HCT116 (cell line): Measurements from ENCODE around the gene CUX1. TPM values are rescaled to one million over a fixed set of nuclear protein-coding genes. Genes with fewer than 3 reads are reported as not detected.
A peak's percentile ranks its signal among the peaks of the same experiment; 100 is the strongest.

Experiments used
- ATAC-seq: fragments of 200-7000 bp; cut with Tn5 transposase; 2 replicates; pipeline ENCODE4 v1.9.1; 2020; ENCODE audit warnings: mild to moderate bottlenecking, moderate library complexity
- BruUV-seq: library from RNA; stranded (reverse); fragments of 400-500 nt; replicated peaks from 2 replicates; lab custom pipeline; 2021; lab: Mats Ljungman, UMichigan
- CTCF ChIA-PET: fragments of 300-600 bp; sonication (Branson Sonifier 250); formaldehyde crosslinking; loops from one replicate; lab custom pipeline; 2021; ENCODE audit warnings: antibody characterized with exemption; lab: Charles Lee
- POLR2A ChIA-PET: fragments of 300-600, 350-600 bp; sonication (Branson Sonifier 250); formaldehyde crosslinking; loops from one replicate; lab custom pipeline; 2021; ENCODE audit warnings: antibody characterized with exemption; lab: Charles Lee
- RAD21 ChIA-PET, 2 experiments: fragments of 300-600 bp; sonication (Branson Sonifier 250); formaldehyde crosslinking; loops; one replicate each; lab custom pipeline; 2023; ENCODE audit warnings: low total read pairs in 2 of 2; ENCODE audit not compliant: uncharacterized antibody in 2 of 2, unreplicated experiment in 2 of 2, low non-redundant PET in 1 of 2; lab: Charles Lee
- DNase-seq: peaks from one replicate; pipeline ENCODE4 v3.0.0-alpha.2; 2010; ENCODE audit warnings: low read depth, low spot score
- H2AFZ ChIP-seq: fragments of 200-600 bp; shearing (Covaris generic), sonication (generic); 2 replicates; pipeline ENCODE4 v1.6.1; 2017; ENCODE audit warnings: low read depth, mixed run types, mixed read lengths, antibody characterized with exemption, low read length; ENCODE audit not compliant: poor library complexity, severe bottlenecking
- H3K27ac ChIP-seq: 2 replicates; pipeline ENCODE4 v1.5.1; 2012; ENCODE audit warnings: low read depth, low read length
- H3K27me3 ChIP-seq: fragments of 200-600 bp; sonication (generic); 2 replicates; pipeline ENCODE4 v1.6.1; 2016; ENCODE audit warnings: mixed run types, low read length, mixed read lengths; ENCODE audit not compliant: insufficient read depth
- H3K36me3 ChIP-seq, 2 experiments: fragments of 200-500 bp in 1 of 2; fragments of 200-600 bp in 1 of 2; sonication (Bioruptor generic) in 1 of 2; sonication (generic) in 1 of 2; 2 replicates each; pipeline versions ENCODE4 v1.5.1 to v1.6.1; 2014 to 2016; ENCODE audit warnings: low read length in 2 of 2, inconsistent platforms in 1 of 2, mixed read lengths in 1 of 2, mixed run types in 1 of 2; ENCODE audit not compliant: insufficient read depth in 2 of 2, control insufficient read depth in 1 of 2
- H3K4me1 ChIP-seq, 2 experiments: fragments of 200-600 bp in 1 of 2; sonication (generic) in 1 of 2; 2 replicates each; pipeline versions ENCODE4 v1.5.1 to v1.6.1; 2012 to 2017; ENCODE audit warnings: low read length in 2 of 2, inconsistent platforms in 1 of 2, mild to moderate bottlenecking in 1 of 2, mixed read lengths in 1 of 2, mixed run types in 1 of 2, moderate library complexity in 1 of 2; ENCODE audit not compliant: insufficient read depth in 2 of 2, control insufficient read depth in 1 of 2
- H3K4me2 ChIP-seq: fragments of 200-600 bp; sonication (generic); 2 replicates; pipeline ENCODE4 v1.6.1; 2017; ENCODE audit warnings: mixed run types, low read length, mixed read lengths
- H3K4me3 ChIP-seq, 2 experiments: fragments of 200-600 bp in 1 of 2; sonication (generic) in 1 of 2; replicated peaks in 1 of 2; 2 replicates each; pipeline ENCODE4 v1.5.1; 2011 to 2016; ENCODE audit warnings: low read length in 2 of 2, control low read depth in 1 of 2, low read depth in 1 of 2, mild to moderate bottlenecking in 1 of 2, mixed read lengths in 1 of 2, mixed run types in 1 of 2
- H3K79me2 ChIP-seq: fragments of 200-600 bp; sonication (generic); 2 replicates; pipeline ENCODE4 v1.6.1; 2017; ENCODE audit warnings: mild to moderate bottlenecking, mixed run types, low read length, moderate library complexity, mixed read lengths; ENCODE audit not compliant: insufficient read depth
- H3K9ac ChIP-seq: fragments of 200-600 bp; sonication (generic); 2 replicates; pipeline ENCODE4 v1.6.1; 2016; ENCODE audit warnings: low read length, mixed read lengths
- H3K9me2 ChIP-seq: fragments of 200-600 bp; sonication (generic), shearing (Covaris generic); 2 replicates; pipeline ENCODE4 v1.6.1; 2017; ENCODE audit warnings: mixed run types, mild to moderate bottlenecking, moderate library complexity; ENCODE audit not compliant: insufficient read depth
- H3K9me3 ChIP-seq, 2 experiments: fragments of 200-500 bp in 1 of 2; fragments of 200-600 bp in 1 of 2; sonication (Bioruptor generic) in 1 of 2; sonication (generic) in 1 of 2; 2 replicates each; pipeline ENCODE4 v1.6.1; 2014 to 2017; ENCODE audit warnings: low read length in 2 of 2, mixed read lengths in 2 of 2, inconsistent platforms in 1 of 2, low read depth in 1 of 2, mild to moderate bottlenecking in 1 of 2, mixed run types in 1 of 2, moderate library complexity in 1 of 2; ENCODE audit not compliant: control insufficient read depth in 1 of 2, insufficient read depth in 1 of 2
- H4K20me1 ChIP-seq: fragments of 200-600 bp; sonication (generic), shearing (Covaris generic); 2 replicates; pipeline ENCODE4 v1.6.1; 2017; ENCODE audit warnings: mixed run types, mild to moderate bottlenecking, moderate library complexity; ENCODE audit not compliant: insufficient read depth
- CBX3 ChIP-seq: IDR thresholded peaks from 2 replicates; pipeline ENCODE4 v1.6.1; 2012; ENCODE audit warnings: low read depth
- EGR1 ChIP-seq: IDR thresholded peaks from 2 replicates; pipeline ENCODE4 v1.6.1; 2012; ENCODE audit warnings: low read depth
- EZH2 ChIP-seq: fragments of 200-600 bp; sonication (generic); IDR thresholded peaks from 2 replicates; pipeline ENCODE4 v1.6.1; 2017; ENCODE audit warnings: antibody characterized with exemption, mixed run types
- FOSL1 ChIP-seq: IDR thresholded peaks from 2 replicates; pipeline ENCODE4 v1.6.1; 2012; ENCODE audit warnings: low read depth
- POLR2A ChIP-seq: IDR thresholded peaks from 2 replicates; pipeline ENCODE4 v1.7.0; 2011; ENCODE audit warnings: borderline replicate concordance; ENCODE audit not compliant: insufficient read depth, insufficient read length; ENCODE audit errors: extremely low read depth
- POLR2AphosphoS5 ChIP-seq: IDR thresholded peaks from 2 replicates; pipeline ENCODE4 v1.6.1; 2011; ENCODE audit warnings: mild to moderate bottlenecking, low read depth, low read length, moderate library complexity
- TCF7L2 ChIP-seq: IDR thresholded peaks from 2 replicates; pipeline ENCODE4 v1.7.0; 2011; ENCODE audit warnings: borderline replicate concordance, inconsistent platforms; ENCODE audit not compliant: insufficient read depth, insufficient read length; ENCODE audit errors: extremely low read depth
- ZFX ChIP-seq: fragments of 450-650 bp; IDR thresholded peaks from 2 replicates; pipeline ENCODE4 v1.6.1; 2017
- ZNF274 ChIP-seq: fragments of 200-500 bp; sonication (Bioruptor generic); IDR thresholded peaks from 2 replicates; pipeline ENCODE4 v1.6.1; 2014; ENCODE audit warnings: mild to moderate bottlenecking, low read depth, low read length, inconsistent platforms
- intact Hi-C: fragments of 100-400 bp; cut with micrococcal nuclease; formaldehyde crosslinking; loops from 2 replicates; pipeline ENCODE4 v1.10.0; 2022
- total RNA-seq: library from RNA; stranded (reverse); gene quantifications from one replicate; pipeline ENCODE4 v1.2.1, GENCODE V29; 2021; ENCODE audit not compliant: unreplicated experiment
- TF ChIP-seq, protein P1 (sequence below): IDR thresholded peaks from 2 replicates; pipeline ENCODE4 v1.6.1; 2012
- TF ChIP-seq, protein P2 (sequence below), 3 experiments: fragments of 200-600 bp in 1 of 3; sonication (generic) in 1 of 3; IDR thresholded peaks in 2 of 3; conservative IDR thresholded peaks in 1 of 3; 2 replicates each; pipeline ENCODE4 v1.5.1; 2012 to 2017; ENCODE audit warnings: low read depth in 2 of 3, low read length in 2 of 3, antibody characterized with exemption in 1 of 3, borderline replicate concordance in 1 of 3, control low read depth in 1 of 3, mild to moderate bottlenecking in 1 of 3, mixed read lengths in 1 of 3, mixed run types in 1 of 3, moderate library complexity in 1 of 3; ENCODE audit not compliant: insufficient read depth in 1 of 3

The CUX1 gene
- total RNA-seq, 1 experiment from 2014 or later = 68.9 TPM

DNA sequence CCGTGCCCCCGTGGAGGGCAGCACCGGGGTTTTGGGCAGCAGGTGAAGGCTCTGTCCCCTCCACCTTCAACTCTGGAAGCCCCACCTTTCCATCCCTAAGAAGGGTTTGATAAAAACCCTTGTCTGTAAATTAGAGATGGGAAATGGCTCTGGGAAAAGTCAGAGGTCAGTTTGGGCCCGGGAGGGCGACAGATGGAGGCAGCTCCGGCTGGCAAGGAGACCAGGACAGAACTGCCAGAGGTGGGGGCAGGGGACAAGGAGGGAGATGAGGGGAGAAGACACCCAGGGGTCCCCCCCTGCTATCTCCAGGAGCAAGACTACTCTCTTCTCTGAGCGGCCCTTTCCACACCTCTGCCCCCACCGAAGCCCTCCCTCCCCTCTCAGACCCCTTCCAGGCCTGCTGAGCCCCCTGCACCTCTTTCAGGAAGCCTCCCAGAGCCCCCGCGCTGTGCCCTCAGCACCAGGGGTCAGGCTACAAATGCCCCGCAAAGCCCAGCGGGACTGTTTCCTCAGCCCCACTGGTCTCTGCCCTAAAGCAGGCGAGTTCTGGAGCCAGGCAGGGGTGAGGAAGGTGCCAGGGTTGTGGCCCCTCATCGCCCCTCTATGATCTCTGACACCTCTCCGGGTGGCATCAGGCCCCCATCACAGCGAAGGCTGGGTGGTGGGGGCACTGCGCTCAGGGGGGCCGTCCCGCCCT lies 468.3 kb downstream of the CUX1 start:
- DNase-seq (no peak), ATAC-seq (no peak)
- Histone ChIP-seq H3K27ac (peak overlapping the region; percentile 78; the same call in 1 of the 2 replicates), H2AFZ (no peak overlapping the region), H3K9me3 (no peaks in the 10 kb centered on the region), H3K9ac (peak overlapping the region; percentile 81), H3K4me1 (peaks cover 15 to 23% of the 10 kb centered on the region in 2 experiments), H3K36me3 (no peaks in the 10 kb centered on the region), H3K9me2 (no peaks in the 10 kb centered on the region), H3K27me3 (no peaks in the 10 kb centered on the region), H3K4me3 (peak overlapping the region; percentile 54 to 75), H4K20me1 (no peaks in the 10 kb centered on the region), H3K79me2 (peaks cover 6% of the 10 kb centered on the region; the same call in 1 of the 2 replicates), H3K4me2 (peak overlapping the region; percentile 96)
- RAD21 ChIA-PET = no interaction called here
- POLR2A ChIA-PET = no interaction called here
- intact Hi-C loops = no loop called here
- CTCF ChIA-PET = no interaction called here
- BruUV-seq = no TSS peak
- no peak for TF ChIP-seq EZH2

DNA sequence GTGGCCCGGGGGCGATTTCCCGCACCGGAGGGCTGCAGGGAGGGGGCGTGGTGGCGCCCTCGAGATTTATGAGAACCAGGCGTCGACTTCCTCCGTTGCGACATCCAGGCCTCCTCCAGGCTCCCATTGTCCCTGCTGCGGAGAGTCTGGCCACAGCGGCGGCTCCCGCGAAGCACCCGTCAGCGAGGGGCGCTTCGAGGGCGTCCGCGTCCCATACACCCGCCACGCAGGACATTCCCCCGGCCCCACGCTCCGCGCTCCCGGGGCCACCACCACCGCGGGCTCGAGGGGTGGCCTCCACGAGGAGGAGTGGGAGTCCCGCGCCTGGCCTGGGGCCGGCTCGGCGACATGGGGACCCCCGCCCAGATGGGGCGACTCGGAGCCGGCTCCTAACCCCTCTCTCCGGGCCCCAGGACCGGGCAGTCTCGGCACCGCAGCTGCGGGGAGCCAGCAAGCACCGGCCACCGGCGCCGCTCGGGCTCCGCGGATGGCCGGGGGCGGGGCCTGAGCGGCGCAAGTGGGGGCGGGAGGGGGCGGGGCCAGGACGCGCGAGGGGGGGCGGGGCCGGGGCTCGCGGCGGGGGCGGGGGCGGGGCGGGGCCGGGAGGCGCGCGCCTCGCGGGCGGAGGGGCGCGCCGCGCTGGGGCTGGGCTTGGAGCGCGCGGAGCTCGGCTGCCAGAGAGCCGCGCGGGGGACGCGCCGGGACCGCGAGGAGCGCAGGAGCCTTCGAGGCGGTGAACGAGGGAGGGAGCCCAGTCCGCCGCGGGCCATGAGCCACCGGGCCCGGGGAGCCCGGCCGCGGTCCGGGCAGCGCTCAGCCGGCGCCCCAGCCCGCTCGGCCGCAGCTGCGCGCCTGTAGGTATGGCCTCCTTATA lies 469.0 kb downstream of the CUX1 start, which contains the start of gene SH2B2:
Gene SH2B2 (plus strand): TSS at position 632 of the 874 bp plus-strand sequence. CDS start 13,683 bp downstream, outside the sequence.
- Histone ChIP-seq H4K20me1 (no peaks in the 10 kb centered on the region), H3K4me2 (peak within 1 kb of the TSS; percentile 96), H3K27ac (peak within 1 kb of the TSS; percentile 78), H3K9ac (peak within 1 kb of the TSS; percentile 81)
- ChIA-PET RAD21 (no interaction called here), POLR2A (no interaction called here)
- peak; percentile 66 for ATAC-seq
- TF ChIP-seq, protein P1, sequence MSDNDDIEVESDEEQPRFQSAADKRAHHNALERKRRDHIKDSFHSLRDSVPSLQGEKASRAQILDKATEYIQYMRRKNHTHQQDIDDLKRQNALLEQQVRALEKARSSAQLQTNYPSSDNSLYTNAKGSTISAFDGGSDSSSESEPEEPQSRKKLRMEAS = no peak; the same call in 1 of the 2 replicates
- TF ChIP-seq TCF7L2 = no peak
- TF ChIP-seq FOSL1 = no peak
- TF ChIP-seq, protein P2, sequence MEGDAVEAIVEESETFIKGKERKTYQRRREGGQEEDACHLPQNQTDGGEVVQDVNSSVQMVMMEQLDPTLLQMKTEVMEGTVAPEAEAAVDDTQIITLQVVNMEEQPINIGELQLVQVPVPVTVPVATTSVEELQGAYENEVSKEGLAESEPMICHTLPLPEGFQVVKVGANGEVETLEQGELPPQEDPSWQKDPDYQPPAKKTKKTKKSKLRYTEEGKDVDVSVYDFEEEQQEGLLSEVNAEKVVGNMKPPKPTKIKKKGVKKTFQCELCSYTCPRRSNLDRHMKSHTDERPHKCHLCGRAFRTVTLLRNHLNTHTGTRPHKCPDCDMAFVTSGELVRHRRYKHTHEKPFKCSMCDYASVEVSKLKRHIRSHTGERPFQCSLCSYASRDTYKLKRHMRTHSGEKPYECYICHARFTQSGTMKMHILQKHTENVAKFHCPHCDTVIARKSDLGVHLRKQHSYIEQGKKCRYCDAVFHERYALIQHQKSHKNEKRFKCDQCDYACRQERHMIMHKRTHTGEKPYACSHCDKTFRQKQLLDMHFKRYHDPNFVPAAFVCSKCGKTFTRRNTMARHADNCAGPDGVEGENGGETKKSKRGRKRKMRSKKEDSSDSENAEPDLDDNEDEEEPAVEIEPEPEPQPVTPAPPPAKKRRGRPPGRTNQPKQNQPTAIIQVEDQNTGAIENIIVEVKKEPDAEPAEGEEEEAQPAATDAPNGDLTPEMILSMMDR (IDR thresholded peaks at IDR 0.05 in 2 of 3, conservative IDR thresholded peaks at IDR 0.05 in 1 of 3; ENCODE audit: borderline replicate concordance in 1 of 3, insufficient read depth in 1 of 3, low read depth in 2 of 3, low read length in 2 of 3) = 0 out of 6 replicates have a peak, but pooled peaks of 1 of the 3 experiments have one; percentile 1
- TF ChIP-seq POLR2AphosphoS5 = peak; percentile 93
- no peak for TF ChIP-seq ZNF274
- peak; percentile 57; the same call in 1 of the 2 replicates for TF ChIP-seq EGR1
- peak; percentile 65; the same call in 1 of the 2 replicates for TF ChIP-seq ZFX
- no peak for TF ChIP-seq CBX3
- TF ChIP-seq POLR2A = peak; percentile 58
- TF ChIP-seq, all 23 proteins: peak for 5
- Histone ChIP-seq H3K4me3 (peak within 1 kb of the TSS; percentile 75 to 76), H3K36me3 (no peaks in the 10 kb centered on the region), H3K9me2 (no peaks in the 10 kb centered on the region), H3K27me3 (no peaks in the 10 kb centered on the region), H3K4me1 (peaks cover 15 to 23% of the 10 kb centered on the region in 2 experiments), H2AFZ (no peak within 1 kb of the TSS), H3K9me3 (no peaks in the 10 kb centered on the region), H3K79me2 (peaks cover 6% of the 10 kb centered on the region; the same call in 1 of the 2 replicates)
- intact Hi-C loops = no loop called here
- BruUV-seq = TSS peak; percentile 76
- CTCF ChIA-PET = no interaction called here
- no peak for DNase-seq
